ENCODE data around the gene ABCC1.

DNA sequence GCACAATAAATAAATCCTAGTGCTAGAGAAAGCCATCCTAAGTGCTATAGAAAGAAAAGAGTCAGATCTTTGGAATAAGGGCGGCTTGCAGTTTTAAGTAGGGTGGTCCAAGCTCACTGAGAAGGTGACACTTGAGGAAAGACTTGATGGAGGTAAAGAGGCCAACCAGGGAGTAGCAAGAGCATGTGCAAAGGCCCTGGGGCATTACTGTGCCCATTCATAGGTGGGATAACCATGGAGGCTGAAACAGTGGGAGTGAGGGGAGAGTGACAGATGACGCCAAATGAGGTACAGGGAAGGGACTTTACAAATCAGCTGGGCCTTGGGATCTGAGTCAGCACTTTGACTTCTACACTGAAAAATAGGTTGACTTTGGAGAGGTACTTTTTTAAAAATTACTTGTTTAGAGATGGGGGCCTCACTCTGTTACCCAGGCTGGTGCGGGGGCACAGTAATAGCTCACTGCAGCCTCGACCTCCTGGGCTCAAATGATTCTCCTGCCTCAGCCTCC is 115.5 kb downstream of the ABCC1 start:
- TF ChIP-seq, protein P1, sequence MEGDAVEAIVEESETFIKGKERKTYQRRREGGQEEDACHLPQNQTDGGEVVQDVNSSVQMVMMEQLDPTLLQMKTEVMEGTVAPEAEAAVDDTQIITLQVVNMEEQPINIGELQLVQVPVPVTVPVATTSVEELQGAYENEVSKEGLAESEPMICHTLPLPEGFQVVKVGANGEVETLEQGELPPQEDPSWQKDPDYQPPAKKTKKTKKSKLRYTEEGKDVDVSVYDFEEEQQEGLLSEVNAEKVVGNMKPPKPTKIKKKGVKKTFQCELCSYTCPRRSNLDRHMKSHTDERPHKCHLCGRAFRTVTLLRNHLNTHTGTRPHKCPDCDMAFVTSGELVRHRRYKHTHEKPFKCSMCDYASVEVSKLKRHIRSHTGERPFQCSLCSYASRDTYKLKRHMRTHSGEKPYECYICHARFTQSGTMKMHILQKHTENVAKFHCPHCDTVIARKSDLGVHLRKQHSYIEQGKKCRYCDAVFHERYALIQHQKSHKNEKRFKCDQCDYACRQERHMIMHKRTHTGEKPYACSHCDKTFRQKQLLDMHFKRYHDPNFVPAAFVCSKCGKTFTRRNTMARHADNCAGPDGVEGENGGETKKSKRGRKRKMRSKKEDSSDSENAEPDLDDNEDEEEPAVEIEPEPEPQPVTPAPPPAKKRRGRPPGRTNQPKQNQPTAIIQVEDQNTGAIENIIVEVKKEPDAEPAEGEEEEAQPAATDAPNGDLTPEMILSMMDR (IDR thresholded peaks at IDR 0.05; ENCODE audit: low read length) = no peak
- TF ChIP-seq EZH2 (IDR thresholded peaks at IDR 0.05; ENCODE audit: borderline replicate concordance, low read length) = no peak
